GM21423 (cell line): ENCODE measurements around the gene SRMS.
A peak's percentile ranks its signal among the peaks of the same experiment; 100 is the strongest.

Experiments
- ATAC-seq: cut with Tn5 transposase; IDR thresholded peaks from one replicate; pipeline ENCODE4 v1.9.1; 2021; ENCODE audit warnings: mild to moderate bottlenecking, moderate library complexity; ENCODE audit not compliant: unreplicated experiment

Gene SRMS

DNA sequence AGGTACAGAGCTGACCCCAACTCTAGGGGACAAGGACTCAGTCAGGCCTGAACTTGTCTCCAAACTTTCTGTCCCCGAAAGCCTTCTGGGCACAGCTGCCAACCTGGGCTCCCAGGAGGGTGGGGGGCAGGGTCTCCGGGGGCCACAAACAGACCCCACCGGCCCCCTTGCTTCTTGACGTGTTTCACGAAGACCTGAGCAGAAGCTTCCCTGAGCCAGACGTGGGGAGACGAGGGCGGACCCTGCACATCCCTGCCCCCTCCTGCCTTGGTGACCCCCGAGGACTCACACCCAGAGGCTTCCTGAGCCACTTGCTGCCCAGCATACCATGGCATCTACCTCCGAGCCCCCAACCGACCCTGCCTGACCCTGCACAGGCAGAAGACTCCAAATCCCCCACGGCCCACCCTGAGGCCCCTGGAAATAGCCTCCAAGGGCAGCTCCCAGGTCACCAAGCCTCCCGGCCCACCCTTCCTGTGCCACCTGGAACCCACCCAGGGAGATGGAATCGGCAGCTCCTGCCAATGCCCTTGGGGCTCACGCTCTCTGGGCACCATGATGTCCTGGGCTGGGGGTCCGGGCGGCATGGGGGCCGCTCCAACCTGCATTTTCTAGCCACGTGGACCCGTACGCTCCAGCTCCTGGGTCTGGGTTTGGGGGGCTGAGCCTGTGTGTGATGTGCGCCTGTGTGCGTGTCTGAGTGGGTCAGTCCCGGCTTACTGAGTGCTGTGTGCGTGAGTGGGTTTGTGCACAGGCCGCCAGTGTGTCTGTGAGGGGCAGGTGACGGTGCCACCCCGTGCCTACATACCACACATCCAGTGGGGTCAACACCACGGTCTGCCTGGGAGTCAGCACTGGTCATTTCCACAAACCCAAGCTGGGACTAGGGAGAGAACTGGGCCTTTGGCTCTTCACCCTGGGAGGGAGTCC is 7.8 kb downstream of the SRMS start:
- no peak for ATAC-seq

DNA sequence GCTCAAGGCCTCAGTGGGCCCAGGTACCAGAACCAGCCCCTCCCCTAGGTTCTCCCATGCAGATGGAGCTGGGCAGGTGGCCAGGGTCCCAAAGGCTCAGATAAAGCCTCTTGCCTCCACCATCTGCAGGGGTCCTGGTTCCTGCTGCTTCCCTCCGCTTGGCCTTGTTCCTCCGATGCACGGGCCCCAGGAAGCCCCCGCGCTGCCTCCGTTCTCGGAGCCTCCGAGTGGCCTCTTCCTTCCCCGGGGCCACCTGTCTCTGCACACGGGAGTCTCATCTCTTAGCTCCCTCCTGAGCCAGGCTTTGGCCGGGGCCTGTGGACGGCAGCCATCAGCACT is 8.5 kb downstream of the SRMS start:
- no peak for ATAC-seq

DNA sequence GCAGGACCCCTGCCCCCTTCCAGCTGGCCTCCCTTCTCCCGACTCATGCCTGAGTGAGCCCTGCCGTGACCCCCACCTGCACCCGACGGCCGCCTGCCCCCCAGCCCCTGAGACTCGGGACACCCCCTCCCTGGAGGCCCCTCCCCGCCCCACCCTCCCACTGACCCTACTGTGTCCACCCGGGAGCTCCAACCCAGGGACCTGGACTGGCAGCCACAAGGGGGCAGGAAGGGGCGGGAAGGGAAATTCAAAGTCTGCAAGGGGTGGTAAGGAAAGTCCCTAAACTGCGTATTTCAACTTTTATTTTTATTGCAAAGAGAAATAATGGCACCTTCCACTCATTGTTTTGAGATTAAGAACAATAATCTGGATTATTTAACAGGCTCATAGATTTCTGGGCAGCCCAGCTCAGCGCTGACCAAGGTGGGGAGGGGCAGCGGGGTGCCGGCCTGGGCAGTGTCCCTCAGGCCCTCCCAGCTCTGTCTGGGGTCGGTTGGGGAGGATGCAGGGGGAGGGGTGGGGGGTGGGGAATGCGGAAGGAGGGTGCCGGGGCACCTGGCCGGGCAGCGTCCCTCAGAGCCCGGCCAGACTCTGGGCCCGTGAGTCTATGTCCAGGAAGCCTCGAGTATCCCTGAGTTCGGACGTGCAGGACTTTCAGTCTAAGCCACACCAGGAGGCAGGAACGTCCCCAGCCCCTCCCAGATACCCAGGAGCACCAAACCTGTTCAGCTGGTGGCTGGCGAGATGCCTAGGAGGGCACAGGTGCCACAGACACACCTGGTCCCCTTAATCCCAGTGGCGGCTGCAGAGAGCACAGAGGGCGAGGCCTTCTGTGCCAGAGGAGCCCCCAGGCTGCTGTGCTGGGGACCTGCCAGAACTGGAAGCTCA is 9.1 kb downstream of the SRMS start:
- no peak for ATAC-seq

DNA sequence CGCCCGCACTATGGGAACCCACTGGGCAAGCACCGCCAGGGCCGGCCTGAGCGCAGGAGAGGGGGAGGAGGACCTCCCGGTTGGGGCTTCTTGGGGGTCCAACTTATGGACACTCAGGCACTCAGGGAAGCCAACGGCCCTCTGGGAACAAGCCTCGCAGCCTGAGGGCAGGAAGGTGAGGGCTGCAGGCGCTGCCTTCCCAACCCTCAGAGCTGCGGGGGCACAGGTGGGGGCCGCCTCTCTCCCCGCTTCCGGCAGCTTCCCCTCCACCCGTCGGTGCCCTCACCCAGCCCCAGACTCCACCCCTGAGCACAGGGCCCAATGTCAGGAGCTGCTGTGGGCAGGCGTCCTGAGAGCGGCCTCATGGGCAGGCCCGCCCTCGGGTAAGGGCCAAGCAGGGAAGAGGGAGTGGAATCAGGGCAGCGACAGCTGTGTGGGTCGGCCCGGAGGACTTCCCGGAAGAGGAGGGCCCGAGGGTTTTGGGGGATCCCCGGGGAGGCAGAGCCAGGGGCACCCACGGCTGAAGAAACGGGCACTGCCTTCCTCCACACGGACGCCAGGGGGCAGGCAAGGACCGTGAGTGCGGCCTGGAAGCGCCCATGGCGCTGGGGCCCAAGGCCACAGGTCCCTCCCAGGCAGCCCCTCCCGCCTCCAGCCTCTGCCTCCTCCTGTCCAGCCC is 9.9 kb downstream of the SRMS start:
- ATAC-seq, result peak; percentile 76

DNA sequence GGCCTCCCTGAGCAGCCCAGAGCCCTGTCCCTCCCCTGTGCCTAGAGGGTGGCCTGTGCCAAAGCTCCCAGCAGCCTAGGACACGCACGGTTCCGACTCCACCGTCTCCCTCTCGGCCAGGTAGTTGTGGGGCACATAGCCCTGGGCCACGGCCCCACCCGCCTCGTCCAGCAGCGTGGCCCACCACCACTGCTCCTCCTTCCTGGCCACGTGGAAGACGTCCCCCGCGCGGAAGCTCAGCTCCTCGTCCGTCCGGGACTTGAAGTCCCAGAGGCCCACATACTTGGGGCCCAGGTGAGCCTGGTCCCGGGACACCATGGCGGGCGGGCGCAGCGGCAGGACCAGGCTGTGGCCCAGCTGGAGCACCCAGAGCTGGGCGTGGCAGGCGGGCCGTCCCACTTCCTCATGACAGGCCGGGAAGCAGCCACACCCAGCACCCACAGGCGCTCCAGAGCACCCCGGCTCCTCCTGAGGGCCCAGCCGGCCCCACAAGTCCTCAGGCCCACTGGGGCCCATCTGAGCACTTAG is 10.5 kb downstream of the SRMS start, which contains the start of gene PTK6:
Gene PTK6, minus strand, starts transcription at position 380 of the 528 bp plus-strand sequence. Its CDS starts 62 bp downstream, at position 318.
- ATAC-seq, result peak; percentile 8

DNA sequence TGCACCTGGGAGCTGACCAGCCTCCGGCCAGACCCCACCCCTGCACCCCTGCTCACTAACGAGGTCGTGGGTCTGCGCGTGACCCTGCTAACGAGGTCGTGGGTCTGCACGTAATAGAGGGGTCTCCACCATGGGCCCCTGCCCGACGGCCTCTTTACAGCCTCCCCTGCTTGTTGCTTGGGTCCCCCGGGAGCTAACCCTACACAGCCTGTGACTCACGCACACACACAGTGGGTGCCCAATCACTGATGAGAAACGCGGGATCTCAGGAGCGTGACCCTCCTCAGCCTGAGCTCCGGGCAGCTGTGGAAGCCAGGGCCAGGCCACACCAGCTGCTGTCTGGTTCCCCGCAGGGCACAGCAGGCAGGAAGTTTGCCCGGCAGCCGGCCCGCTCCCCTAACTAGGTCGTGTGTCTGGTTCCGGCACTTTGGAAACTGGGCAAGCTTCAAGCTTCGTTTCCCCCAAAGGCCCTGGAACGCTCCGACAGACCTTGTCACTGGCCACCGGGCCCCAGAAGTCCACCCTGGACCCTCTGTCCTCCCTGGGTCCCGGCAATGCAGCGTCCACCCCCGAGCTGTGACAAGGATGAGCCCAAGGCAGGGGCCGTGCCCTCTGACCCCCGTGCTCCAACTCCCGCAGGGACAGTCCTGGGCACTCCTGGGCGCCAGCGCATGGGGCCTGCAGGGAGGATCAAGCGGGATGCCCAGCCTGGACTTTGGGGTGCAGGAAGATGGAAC is 11.1 kb downstream of the SRMS start:
- no peak for ATAC-seq

DNA sequence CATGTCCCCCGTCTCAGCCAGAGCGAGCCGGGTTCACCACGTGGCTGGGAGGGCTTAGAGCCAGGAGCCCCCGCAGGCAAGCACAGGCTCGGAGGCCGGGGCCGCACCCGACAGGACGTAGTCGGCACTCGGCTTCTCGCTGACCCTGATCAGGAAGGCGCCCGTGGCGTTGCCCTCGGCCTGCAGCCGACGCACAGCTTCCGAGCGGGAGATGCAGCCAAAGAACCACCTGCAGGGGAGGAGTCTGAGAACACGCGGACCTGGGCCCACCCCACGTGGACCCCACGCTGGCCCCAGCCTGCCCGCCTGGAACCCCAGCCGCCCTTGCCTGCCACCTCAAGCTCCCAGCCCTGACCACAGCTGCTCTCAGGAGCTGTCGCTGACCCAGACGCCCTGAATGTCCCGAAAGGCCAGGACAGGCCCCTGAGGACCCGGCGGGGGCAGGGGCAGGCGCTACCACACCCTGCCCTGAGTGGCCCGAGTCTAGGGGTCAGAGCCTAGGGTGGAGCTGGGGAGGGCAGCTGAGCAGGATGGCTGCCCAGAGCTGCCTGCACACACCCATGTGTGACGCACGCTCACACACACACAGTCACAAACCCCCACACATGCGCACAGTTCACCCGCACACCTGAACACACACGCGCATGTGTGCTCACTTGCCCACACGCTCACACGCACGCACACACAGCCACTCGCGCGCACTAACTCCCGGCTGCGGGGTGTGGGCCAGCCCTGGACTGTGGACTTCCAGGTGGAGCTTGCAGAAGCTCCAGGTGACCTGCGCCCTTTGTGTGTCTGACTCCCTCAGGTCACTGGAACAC is 12.5 kb downstream of the SRMS start:
- ATAC-seq, result no peak

DNA sequence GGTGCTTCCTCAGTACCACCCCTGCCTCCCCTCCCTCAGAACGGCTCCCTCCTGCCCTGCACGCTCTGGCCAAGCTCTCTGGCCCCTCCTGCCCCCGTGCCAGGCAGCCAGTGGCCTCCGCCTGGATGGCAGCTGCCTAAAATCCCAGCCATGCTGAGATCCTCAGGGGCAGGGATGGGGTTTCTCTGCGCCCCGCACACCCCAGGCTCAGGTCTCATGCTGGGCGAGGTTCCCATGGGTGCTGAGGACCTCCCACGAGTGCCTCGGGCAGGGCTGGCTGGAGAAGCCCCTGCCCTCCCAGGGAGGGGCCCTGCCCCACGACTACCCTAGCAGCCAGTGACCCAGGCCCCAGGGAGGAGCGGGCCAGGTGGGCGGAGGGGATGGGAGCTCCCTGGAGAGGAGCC is 13.1 kb downstream of the SRMS start:
- no peak for ATAC-seq

DNA sequence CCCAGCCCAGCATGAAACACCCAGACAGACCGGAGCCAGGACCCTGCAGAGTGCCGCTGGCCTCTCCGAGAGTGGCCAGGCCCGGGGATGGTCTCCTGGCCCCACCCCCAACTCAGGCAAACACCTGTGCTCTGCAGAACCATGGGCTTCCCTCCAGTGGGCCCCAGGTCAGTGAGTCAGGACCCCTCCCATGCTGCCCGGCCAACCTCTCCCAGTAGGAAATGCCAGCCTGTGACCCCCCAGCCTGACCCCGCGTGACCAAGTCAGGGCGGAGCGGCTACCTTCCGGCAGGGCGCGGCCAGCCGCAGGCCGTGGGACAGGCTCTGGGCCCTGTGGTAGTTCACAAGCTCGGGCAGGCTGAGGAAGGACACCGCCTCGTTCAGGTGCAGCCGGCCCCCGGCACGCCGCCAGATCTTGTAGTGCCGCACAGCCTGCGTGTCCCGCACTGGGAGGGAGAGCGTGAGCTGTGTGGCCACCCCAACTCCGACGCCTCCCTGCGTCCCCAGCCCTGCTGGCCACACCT is 13.6 kb downstream of the SRMS start:
- no peak for ATAC-seq

DNA sequence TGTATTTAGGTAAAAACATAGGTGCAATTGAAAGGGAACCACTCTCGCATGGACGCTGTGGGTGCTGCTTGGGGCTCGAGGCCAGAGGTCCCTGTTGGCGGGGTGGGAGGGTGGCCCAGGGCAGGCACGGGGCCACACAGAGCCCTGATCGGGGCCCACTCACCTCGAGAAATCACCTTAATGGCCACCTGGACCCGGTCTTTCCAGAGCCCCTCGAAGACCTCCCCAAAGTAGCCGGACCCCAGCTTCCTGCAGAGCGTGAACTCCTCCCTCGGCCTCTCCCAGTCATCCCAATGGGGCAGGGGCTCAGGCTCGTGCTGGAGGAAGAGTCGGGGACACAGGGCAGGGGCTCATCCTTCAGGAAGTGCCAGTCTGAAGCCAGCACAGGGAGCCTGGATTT is 14.2 kb downstream of the SRMS start:
- ATAC-seq, result no peak

DNA sequence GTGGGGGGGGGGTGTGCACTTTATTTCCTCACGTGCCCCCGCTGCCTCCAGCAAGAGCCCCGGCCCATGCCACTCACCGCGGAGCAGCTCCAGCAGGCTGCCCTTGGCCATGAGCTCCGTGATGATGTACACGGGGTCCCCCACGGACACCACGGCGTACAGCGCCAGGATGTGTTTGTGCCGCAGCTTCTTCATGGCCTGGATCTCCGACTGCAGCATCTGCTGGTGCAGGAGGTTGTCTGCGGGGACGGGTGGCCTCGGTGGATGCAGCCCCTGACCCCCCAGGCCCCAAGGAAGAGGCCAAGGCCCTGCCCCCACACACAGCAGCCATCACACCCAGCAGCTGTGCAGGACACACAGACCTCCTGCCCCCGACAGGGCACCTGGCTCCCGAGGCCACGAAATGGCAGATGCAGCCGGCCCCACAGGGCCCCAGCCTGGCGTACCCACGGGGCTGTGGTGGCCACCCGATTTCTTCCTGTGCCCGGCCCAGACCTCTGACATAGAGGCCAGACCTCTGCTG is 15.0 kb downstream of the SRMS start:
- no peak for ATAC-seq

DNA sequence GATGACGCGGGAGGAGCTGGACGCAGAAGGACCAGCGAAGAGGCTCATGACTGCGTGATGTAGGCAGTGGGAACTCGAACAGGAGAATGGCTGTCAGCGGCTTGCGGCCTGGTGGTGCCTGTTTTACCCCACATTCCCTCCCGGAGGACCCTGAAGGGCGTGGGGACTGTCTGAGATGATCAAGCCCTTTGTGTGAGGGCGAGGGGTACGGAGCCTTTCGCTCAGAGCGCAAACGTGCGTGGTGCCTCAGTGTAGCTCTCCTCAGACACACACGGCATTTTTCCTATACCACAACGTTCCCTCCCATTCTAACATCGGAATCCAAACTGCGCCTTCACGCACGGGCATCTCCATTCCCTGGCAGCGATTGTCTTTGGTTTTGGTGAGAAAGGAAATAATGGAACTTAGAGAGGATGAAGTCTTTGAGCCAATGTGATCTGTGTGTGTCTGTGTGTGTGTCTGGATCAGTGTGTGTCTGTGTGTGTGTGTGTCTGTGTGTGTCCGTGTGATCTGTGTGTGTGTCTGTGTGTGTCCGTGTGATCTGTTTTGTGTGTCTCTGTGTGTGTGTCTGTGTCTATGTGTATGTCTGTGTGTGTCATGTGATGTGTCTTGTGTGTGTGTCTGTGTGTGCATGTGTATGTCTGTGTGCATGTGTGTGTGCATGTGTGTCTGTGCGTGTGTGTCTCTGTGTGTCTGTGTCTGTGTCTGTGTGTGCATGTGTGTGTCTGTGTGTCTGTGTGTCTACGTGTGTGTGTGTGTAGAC is 15.7 kb downstream of the SRMS start:
- no peak for ATAC-seq

DNA sequence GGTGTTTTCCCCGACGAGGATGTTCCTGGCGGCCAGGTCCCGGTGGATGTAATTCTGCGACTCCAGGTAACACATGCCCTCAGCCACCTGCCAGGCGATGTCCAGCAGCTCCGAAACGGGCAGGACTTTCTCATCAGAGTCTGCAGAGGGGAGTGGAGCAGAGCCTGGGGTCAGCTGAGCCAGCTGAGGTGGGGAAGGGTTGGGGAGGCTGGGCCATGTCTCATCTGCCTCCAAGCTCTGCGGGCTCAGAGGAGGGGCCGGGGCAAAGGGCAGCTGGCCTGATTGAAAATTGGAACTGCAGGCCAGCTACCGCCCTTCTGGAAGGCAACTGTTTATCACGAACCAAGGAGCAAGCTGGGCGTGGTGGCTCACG is 16.8 kb downstream of the SRMS start:
- no peak for ATAC-seq

DNA sequence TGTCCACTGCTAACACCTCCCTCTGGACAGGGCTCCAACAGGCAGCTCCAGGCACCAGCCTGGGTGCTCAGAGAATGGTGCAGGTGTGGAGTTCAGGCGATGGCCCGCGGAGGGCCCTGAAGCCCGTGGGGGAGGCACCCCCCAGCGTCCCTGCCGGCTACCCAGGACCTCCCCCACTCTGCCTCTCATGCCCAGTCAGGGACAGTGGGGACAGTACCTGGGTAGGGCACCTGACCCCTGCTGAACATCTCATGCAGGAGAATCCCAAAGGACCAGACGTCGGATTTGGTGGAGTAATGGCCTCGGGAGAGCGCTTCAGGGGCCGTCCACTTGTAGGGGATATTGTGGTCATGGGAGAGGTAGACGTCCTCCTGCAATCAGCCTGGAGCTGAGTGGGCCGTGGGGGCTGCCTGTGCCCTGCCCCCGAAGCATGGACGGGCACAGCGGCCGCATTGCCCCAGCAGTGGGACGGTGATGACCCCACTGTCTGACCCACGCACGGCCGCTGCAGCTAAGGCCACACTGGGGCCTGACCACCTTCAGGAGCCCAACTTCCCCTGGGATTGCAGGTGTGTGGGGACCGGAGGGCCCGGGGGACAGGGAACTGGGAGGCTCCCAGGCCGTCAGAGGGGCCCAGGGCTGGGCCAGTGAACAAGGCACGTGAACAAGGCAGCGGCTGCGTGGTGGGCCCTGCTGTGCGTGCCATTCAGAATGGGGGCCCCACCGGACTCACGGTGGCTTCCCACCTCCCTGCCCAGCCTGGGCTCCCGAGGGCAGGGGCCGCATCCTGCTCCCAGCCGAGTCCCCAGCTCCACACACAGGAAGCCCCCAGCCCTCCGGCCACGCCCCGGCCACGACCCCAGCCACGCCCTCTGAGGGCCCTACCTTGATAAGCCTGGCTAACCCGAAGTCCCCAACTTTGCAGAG is 17.4 kb downstream of the SRMS start:
- ATAC-seq, result no peak

DNA sequence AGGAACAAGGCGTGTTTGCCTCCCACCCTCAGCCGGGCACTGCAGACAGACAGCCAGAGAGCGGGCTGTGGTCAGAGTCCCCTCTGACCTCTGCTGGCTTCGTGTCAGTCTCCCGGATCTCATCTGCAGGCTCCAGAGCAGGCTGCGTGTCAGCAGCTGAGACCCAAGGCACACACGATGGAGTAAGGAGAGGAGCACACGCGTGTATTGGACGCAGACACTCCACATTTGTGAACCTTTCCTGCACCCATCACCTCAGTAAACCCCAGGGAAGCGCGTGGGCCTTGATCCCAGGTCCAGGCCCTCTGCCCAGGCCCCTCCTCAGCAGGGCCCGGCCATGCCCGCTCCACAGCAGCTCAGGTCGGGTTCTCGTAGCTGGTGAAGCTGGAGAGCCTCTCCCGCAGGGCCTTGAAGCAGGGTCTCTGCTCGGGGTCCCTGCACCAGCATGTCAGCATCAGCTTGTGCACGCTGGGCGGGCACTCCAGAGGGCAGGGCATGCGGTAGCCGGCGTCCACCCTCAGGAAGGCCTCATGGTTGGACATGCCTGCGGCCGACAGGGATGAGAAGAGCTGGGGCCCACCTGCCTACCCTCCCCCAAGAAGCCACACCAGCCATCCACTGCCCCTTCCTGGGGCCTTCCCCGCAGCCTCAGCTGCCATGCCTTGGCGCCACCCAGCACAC is 18.2 kb downstream of the SRMS start:
- no peak for ATAC-seq

DNA sequence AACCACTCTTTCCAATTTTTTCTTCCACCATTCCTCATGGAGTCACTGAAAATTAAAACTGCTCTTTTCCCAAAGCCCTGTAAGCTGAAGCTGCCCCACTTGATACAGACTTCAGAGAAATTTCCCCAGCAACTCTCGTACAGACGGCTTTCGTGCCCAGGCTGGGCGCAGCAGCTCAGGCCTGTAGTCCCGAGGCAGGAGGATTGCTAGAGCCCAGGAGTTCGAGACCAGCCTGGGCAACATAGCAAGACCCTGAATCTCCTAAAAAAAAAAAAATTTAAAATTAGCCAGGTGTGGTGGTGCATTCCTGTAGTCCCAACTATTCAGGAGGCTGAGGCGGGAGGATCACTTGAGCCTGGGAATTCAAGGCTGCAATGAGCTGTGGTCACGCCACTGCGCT is 20.4 kb downstream of the SRMS start:
- ATAC-seq, result no peak

DNA sequence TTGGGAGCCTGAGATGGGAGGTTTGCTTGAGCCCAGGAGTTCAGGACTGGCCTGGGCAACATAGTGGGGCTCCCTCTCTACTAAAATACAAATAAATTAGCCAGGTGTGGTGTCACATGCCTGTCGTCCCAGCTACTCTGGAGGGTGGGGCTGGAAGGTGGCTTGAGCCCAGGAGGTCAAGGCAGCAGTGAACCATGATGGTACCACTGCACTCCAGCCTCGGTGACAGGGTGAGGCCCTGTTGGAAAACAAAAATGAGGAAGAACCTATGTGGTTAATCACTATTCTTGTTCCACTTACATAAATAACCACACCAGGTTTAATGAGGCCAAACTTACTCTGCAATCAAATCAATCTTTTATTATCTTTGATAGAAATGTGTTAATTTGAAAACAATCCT is 21.6 kb downstream of the SRMS start:
- ATAC-seq, result no peak
